Body of pancreas (tissue), 4 donors: ENCODE results near the gene CFAP54.
"Not testable (repeated sequence)": the region's sequence is repeated elsewhere in the genome, so short reads cannot be mapped to it uniquely, and the experiment has no call there.

Experiments
- POLR2A ChIP-seq, 3 donors: fragments of 450-650 bp; IDR thresholded peaks; one replicate each; pipeline ENCODE4 v1.6.1; 2016; ENCODE audit warnings: antibody characterized with exemption in 3 of 3, mild to moderate bottlenecking in 2 of 3
- TF ChIP-seq, protein P1 (sequence below), 7 experiments: fragments of 450-650 bp in 4 of 7; fragments of 200-600 bp in 3 of 7; sonication (generic) in 3 of 7; IDR thresholded peaks; one replicate each; pipeline ENCODE4 v1.5.1; 2016 to 2019; ENCODE audit warnings: antibody characterized with exemption in 7 of 7

- TF ChIP-seq, protein P1, sequence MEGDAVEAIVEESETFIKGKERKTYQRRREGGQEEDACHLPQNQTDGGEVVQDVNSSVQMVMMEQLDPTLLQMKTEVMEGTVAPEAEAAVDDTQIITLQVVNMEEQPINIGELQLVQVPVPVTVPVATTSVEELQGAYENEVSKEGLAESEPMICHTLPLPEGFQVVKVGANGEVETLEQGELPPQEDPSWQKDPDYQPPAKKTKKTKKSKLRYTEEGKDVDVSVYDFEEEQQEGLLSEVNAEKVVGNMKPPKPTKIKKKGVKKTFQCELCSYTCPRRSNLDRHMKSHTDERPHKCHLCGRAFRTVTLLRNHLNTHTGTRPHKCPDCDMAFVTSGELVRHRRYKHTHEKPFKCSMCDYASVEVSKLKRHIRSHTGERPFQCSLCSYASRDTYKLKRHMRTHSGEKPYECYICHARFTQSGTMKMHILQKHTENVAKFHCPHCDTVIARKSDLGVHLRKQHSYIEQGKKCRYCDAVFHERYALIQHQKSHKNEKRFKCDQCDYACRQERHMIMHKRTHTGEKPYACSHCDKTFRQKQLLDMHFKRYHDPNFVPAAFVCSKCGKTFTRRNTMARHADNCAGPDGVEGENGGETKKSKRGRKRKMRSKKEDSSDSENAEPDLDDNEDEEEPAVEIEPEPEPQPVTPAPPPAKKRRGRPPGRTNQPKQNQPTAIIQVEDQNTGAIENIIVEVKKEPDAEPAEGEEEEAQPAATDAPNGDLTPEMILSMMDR (IDR thresholded peaks at IDR 0.05): not testable (repeated sequence)
- TF ChIP-seq POLR2A (IDR thresholded peaks at IDR 0.05): not testable (repeated sequence)
Measured at GRCh38 chr12:96729466-96729865, 240.1 kb downstream of the CFAP54 start.
